Rectal smooth muscle tissue (tissue), 1 donor: ENCODE data around the gene TRIM65.

Experiments
- H3K27ac ChIP-seq: one replicate; pipeline ENCODE4 v1.7.0; 2013; ENCODE audit warnings: low read depth, low read length, inconsistent platforms
- H3K27me3 ChIP-seq: one replicate; pipeline ENCODE4 v1.7.0; 2013; ENCODE audit warnings: low read length; ENCODE audit not compliant: control insufficient read depth, insufficient read depth
- H3K36me3 ChIP-seq: one replicate; pipeline ENCODE4 v1.7.0; 2013; ENCODE audit warnings: low read length; ENCODE audit not compliant: control insufficient read depth, insufficient read depth
- H3K4me1 ChIP-seq: one replicate; pipeline ENCODE4 v1.7.0; 2013; ENCODE audit warnings: low read length; ENCODE audit not compliant: control insufficient read depth, insufficient read depth
- H3K4me3 ChIP-seq: one replicate; pipeline ENCODE4 v1.7.0; 2013; ENCODE audit warnings: low read length
- H3K9ac ChIP-seq: one replicate; pipeline ENCODE4 v1.7.0; 2013; ENCODE audit warnings: low read length

The TRIM65 gene

GRCh38 chr17:75848523-75849278 is 48.0 kb downstream of the TRIM65 start:
- Histone ChIP-seq H3K27ac (no peak overlapping the region), H3K36me3 (peaks cover 42% of the 10 kb centered on the region), H3K4me1 (peaks cover 16% of the 10 kb centered on the region), H3K27me3 (no peaks in the 10 kb centered on the region), H3K9ac (peak overlapping the region; percentile 3), H3K4me3 (no peak overlapping the region)

DNA sequence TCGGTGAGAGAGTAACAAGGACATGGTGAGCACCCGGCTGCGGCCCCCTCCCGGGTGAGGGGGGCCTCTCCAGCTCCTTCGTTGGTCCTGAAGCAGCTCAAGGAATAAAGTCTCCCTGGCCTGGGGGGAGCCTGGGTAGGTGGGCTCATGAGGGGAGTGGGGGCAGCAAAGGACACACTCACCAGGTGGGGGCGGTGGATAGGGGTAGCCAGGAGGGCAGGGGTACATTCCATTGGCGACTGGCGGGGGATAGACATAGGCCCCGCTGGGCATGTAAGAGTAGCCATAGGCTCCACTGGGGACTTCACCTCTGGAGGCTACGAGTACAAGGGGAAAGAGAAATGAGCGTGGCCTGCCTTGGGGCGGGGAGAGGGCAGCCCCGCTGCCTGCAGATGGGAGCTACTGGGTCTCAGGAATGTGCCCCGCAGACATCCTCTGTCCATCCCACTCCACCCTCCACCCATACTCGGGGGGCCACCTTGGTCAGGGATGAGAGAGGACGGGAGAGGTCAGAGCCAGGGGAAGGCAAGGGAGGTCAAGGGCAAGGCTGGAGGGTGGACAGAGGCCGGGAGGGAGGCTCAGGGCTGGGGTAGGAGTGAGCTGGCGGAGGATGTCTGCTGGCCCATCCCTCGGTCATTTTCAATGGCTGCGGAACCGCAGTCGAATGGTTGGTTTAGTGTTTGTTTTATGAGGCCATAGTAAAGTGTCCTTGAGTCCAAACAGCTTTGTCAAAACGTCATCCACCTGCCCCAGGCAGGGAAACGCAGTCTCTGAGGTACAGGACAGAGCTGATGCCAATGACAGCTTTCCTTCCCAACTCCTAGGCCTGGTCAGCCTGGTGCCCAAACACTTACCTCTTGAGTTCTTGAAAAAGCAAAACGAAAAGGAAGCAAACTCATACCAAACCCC is 48.9 kb downstream of the TRIM65 start:
- Histone ChIP-seq H3K36me3 (peaks cover 42% of the 10 kb centered on the region), H3K4me3 (no peak overlapping the region), H3K27me3 (no peaks in the 10 kb centered on the region), H3K27ac (no peak overlapping the region), H3K4me1 (peaks cover 12% of the 10 kb centered on the region), H3K9ac (no peak overlapping the region)

GRCh38 chr17:75846692-75847613 is 49.8 kb downstream of the TRIM65 start:
- H3K27me3 ChIP-seq: no peaks in the 10 kb centered on the region
- H3K9ac ChIP-seq: no peak overlapping the region

DNA sequence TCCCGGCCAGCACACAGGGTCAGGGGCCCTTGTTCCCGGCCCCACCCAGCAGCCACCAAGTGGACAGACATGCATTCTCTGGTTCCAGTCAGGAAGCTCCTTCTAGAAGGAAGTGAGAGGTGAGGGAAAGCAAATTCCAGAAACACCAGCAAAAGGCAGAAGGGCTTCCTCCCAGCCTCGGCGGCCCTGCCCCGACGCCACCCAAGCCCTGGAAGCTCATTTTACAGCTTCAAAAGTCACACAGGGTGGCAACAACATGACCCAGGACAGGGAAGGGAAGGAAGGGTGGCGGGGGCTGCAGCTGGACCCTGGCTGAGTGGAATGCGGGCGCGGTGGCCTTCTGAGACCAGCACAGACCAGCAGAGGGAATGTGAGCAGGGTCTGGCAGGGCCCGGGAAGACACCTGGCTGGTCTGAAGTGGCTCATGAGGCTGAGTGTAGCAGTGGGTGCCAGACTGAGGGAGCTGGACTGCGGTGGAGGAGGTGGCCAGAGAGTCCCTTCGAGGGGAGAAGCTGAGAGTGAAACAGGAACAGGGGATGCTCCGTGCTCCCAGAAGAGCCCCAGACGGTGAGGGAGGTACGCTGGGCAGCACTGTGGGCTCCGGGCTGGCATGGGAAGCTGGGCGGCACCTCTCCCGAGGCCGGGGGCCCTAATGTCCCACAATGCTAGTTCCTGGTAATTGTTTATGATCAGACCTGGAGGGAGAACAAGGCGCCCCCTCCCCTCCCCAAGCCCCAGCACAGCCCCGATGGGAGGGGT is 50.6 kb downstream of the TRIM65 start:
- Histone ChIP-seq H3K36me3 (peaks cover 40% of the 10 kb centered on the region), H3K27me3 (no peaks in the 10 kb centered on the region), H3K27ac (peak overlapping the region; percentile 8), H3K9ac (no peak overlapping the region), H3K4me1 (peaks cover 7% of the 10 kb centered on the region), H3K4me3 (no peak overlapping the region)

More at GRCh38 chr17:75846692-75847613, 49.8 kb downstream of the TRIM65 start:
- Histone ChIP-seq H3K4me3 (no peak overlapping the region), H3K27ac (no peak overlapping the region), H3K36me3 (peaks cover 42% of the 10 kb centered on the region), H3K4me1 (peaks cover 12% of the 10 kb centered on the region)

GRCh38 chr17:75845058-75845711 is 51.6 kb downstream of the TRIM65 start:
- Histone ChIP-seq H3K27ac (peak overlapping the region; percentile 66), H3K4me1 (peaks cover 7% of the 10 kb centered on the region), H3K4me3 (peak overlapping the region; percentile 22), H3K36me3 (peaks cover 35% of the 10 kb centered on the region), H3K27me3 (no peaks in the 10 kb centered on the region), H3K9ac (peak overlapping the region; percentile 49)

GRCh38 chr17:75844530-75845057 is 52.2 kb downstream of the TRIM65 start:
- H3K27ac ChIP-seq: peak overlapping the region; percentile 66
- H3K27me3 ChIP-seq: no peaks in the 10 kb centered on the region
- H3K9ac ChIP-seq: peak overlapping the region; percentile 49
- peaks cover 32% of the 10 kb centered on the region for H3K36me3 ChIP-seq
- H3K4me3 ChIP-seq: peak overlapping the region; percentile 49
- H3K4me1 ChIP-seq: peaks cover 7% of the 10 kb centered on the region

DNA sequence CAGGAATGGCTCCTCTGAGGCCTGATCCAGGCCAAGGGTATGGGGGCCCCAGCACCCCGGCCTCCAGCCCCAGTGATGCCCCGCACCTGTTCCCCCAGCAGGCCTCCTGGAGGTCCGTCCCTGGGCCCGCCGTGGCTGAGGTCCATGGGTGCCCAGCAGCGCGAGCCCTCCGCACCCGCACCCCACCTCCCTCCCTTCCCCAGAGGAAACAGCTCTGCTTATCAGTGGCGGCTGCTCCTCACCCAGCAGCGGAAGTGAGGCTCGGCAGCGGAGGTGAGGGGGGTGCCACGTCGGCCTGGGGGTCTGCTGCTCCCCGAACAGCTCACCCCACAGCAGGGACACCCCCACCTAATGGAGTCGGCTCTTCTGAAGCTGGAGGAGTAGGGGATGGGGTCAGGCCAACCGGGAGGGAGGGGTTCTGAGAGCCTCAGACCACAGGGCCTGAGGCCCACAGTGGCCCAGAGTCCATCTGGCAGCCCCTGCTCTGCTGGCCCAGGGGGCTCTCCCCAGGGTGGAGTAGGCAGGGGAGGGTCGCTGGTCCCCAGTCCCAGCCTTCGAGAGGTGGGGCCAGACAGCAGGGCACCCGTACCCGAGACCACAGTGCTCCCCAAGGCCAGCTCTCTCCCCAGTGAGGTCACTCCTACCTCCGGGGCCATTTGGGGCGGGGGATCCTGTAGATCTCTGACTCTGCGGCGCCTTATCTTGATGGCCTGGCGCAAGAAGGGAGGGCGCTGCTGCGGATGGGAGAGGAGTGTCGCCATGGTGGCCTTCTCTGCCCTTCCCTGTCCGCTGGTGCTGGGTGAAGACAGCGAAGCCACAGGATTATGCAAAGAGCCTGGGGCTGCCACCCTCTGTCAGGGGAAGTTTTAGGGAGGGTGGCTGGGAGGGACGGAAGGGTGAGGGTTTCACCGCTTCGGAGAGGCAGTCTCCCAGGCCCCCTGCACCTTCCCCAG is 52.9 kb downstream of the TRIM65 start, which contains the start of gene UNC13D:
TSS of gene UNC13D (minus strand) at position 828 of the 953 bp plus-strand sequence. CDS start at position 761, 67 bp downstream.
- Histone ChIP-seq H3K9ac (peak within 1 kb of the TSS; percentile 49), H3K36me3 (peaks cover 25% of the 10 kb centered on the region), H3K27me3 (no peaks in the 10 kb centered on the region), H3K4me3 (peak within 1 kb of the TSS; percentile 49), H3K4me1 (peaks cover 7% of the 10 kb centered on the region), H3K27ac (peak within 1 kb of the TSS; percentile 66)

- peaks cover 17% of the 10 kb centered on the region for H3K36me3 ChIP-seq
- H3K27ac ChIP-seq: no peak overlapping the region
- H3K9ac ChIP-seq: no peak overlapping the region
- H3K4me3 ChIP-seq: peak overlapping the region; percentile 49
- no peaks in the 10 kb centered on the region for H3K27me3 ChIP-seq
- H3K4me1 ChIP-seq: peaks cover 7% of the 10 kb centered on the region
These were observed 53.7 kb downstream of the TRIM65 start for GRCh38 chr17:75842963-75843576.

DNA sequence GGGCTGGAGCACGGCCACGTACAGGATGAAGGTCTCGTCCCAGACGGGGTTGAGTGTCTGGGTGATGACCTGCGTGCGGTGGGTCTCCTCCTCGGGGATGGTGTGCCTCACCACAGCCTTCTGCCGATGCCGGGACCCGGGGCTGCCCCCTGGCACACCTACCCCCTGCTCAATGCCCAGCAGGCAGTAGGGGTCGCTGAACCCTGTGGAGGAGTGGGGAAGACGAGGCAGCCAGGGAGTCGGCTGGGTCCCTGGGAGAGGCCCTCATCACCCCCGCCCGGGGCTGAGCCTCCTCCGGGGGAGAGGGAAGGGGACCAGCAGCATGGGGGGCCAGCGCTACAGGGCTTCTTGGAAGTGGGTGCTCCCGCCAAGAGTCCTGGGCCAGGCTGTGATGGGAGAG is 54.3 kb downstream of the TRIM65 start:
- Histone ChIP-seq H3K36me3 (peaks cover 13% of the 10 kb centered on the region), H3K4me3 (no peak overlapping the region), H3K4me1 (peaks cover 7% of the 10 kb centered on the region), H3K9ac (no peak overlapping the region), H3K27ac (no peak overlapping the region), H3K27me3 (no peaks in the 10 kb centered on the region)

- peaks cover 7% of the 10 kb centered on the region for H3K4me1 ChIP-seq
- H3K4me3 ChIP-seq: no peak overlapping the region
- H3K36me3 ChIP-seq: peaks cover 3% of the 10 kb centered on the region
- no peak overlapping the region for H3K9ac ChIP-seq
- H3K27ac ChIP-seq: no peak overlapping the region
- H3K27me3 ChIP-seq: no peaks in the 10 kb centered on the region
These were observed 56.0 kb downstream of the TRIM65 start for GRCh38 chr17:75840799-75841164.
